H1 (cell line): ENCODE results near the gene SLC25A4. TPM values are rescaled to one million over a fixed set of nuclear protein-coding genes. Genes with fewer than 3 reads are reported as not detected.
A peak's percentile ranks its signal among the peaks of the same experiment; 100 is the strongest.

Experiments used
- CTCF ChIA-PET: fragments of 300-600 bp; sonication (Branson Sonifier 250); formaldehyde crosslinking; loops from one replicate; lab custom pipeline; 2021; ENCODE audit not compliant: partially characterized antibody; lab: Charles Lee
- POLR2A ChIA-PET: fragments of 300-600 bp; sonication (Branson Sonifier 250); formaldehyde crosslinking; loops from one replicate; lab custom pipeline; 2021; ENCODE audit warnings: inconsistent platforms; ENCODE audit not compliant: partially characterized antibody; lab: Charles Lee
- DNase-seq, 2 experiments: peaks; one replicate each; pipeline versions ENCODE4 v3.0.0 to v3.0.0-alpha.2; 2010 to 2022; ENCODE audit warnings: low spot score in 2 of 2, low read depth in 1 of 2, mixed read lengths in 1 of 2
- FAIRE-seq: peaks from 2 replicates; lab custom pipeline; 2011; peaks lifted over from hg19 to GRCh38; lab: Jason Lieb, UNC
- H2AFZ ChIP-seq: 2 replicates; pipeline ENCODE4 v1.8.1; 2012; ENCODE audit warnings: low read length, inconsistent platforms
- H2AK5ac ChIP-seq: 2 replicates; pipeline ENCODE4 v1.6.1; 2013; ENCODE audit warnings: low read depth, low read length
- H2BK120ac ChIP-seq: replicated peaks from 2 replicates; pipeline ENCODE3; 2013; ENCODE audit warnings: low read depth, low read length, inconsistent platforms
- H2BK12ac ChIP-seq: 2 replicates; pipeline ENCODE4 v1.6.1; 2013; ENCODE audit warnings: low read depth, low read length
- H2BK15ac ChIP-seq: 2 replicates; pipeline ENCODE4 v1.6.1; 2013; ENCODE audit warnings: low read length
- H2BK20ac ChIP-seq: 2 replicates; pipeline ENCODE4 v1.6.1; 2013; ENCODE audit warnings: low read length
- H2BK5ac ChIP-seq: 2 replicates; pipeline ENCODE4 v1.6.1; 2013; ENCODE audit warnings: low read depth, low read length
- H3K14ac ChIP-seq: 2 replicates; pipeline ENCODE4 v1.6.1; 2013; ENCODE audit warnings: inconsistent platforms; ENCODE audit not compliant: insufficient read length
- H3K18ac ChIP-seq: 2 replicates; pipeline ENCODE4 v1.6.1; 2013; ENCODE audit warnings: low read length; ENCODE audit errors: extremely low read depth
- H3K23ac ChIP-seq: 2 replicates; pipeline ENCODE4 v1.6.1; 2013; ENCODE audit warnings: inconsistent platforms; ENCODE audit not compliant: insufficient read length
- H3K23me2 ChIP-seq: 2 replicates; pipeline ENCODE4 v1.6.1; 2013; ENCODE audit warnings: low read depth, low read length
- H3K27ac ChIP-seq: 2 replicates; pipeline ENCODE4 v1.6.1; 2011; ENCODE audit warnings: low read depth, low read length, inconsistent platforms
- H3K27me3 ChIP-seq, 4 experiments: replicated peaks in 1 of 4; 1 replicate in 1 of 4; 2 replicates in 3 of 4; pipeline versions ENCODE4 v1.6.1 to v1.8.1; 2011 to 2013; ENCODE audit warnings: low read length in 3 of 4, mild to moderate bottlenecking in 3 of 4, inconsistent platforms in 2 of 4, mixed read lengths in 2 of 4, moderate library complexity in 1 of 4; ENCODE audit not compliant: control insufficient read depth in 3 of 4, insufficient read depth in 3 of 4; ENCODE audit errors: extremely low read depth in 1 of 4
- H3K36me3 ChIP-seq, 4 experiments: 2 replicates each; pipeline versions ENCODE4 v1.6.1 to v1.8.1; 2011 to 2013; ENCODE audit warnings: mild to moderate bottlenecking in 4 of 4, low read length in 3 of 4, moderate library complexity in 2 of 4, control low read depth in 1 of 4, inconsistent platforms in 1 of 4; ENCODE audit not compliant: insufficient read depth in 4 of 4, control insufficient read depth in 2 of 4
- H3K4ac ChIP-seq: replicated peaks from 2 replicates; pipeline ENCODE3; 2013; ENCODE audit warnings: low read length, low read depth, mixed read lengths, inconsistent platforms; ENCODE audit not compliant: insufficient read length
- H3K4me1 ChIP-seq, 4 experiments: replicated peaks in 1 of 4; 1 replicate in 1 of 4; 2 replicates in 3 of 4; pipeline versions ENCODE4 v1.6.1 to v1.8.1; 2011 to 2013; ENCODE audit warnings: low read length in 3 of 4, inconsistent platforms in 2 of 4, mixed read lengths in 1 of 4; ENCODE audit not compliant: insufficient read depth in 4 of 4, control insufficient read depth in 3 of 4
- H3K4me2 ChIP-seq, 2 experiments: 2 replicates each; pipeline versions ENCODE4 v1.6.1 to v1.8.1; 2011 to 2013; ENCODE audit warnings: low read depth in 2 of 2, low read length in 2 of 2, control low read depth in 1 of 2, inconsistent platforms in 1 of 2, mild to moderate bottlenecking in 1 of 2; ENCODE audit not compliant: insufficient read depth in 1 of 2
- H3K4me3 ChIP-seq, 4 experiments: fragments of 200-600, 300-600 bp in 1 of 4; sonication (generic), shearing (Covaris generic), sonication (Bioruptor Twin) in 1 of 4; 2 replicates each; pipeline versions ENCODE4 v1.5.1 to v1.8.1; 2011 to 2016; ENCODE audit warnings: low read length in 4 of 4, low read depth in 3 of 4, control low read depth in 2 of 4, inconsistent platforms in 2 of 4, mild to moderate bottlenecking in 2 of 4, mixed read lengths in 1 of 4, moderate library complexity in 1 of 4; ENCODE audit not compliant: insufficient read depth in 2 of 4; ENCODE audit errors: extremely low read depth in 1 of 4
- H3K56ac ChIP-seq: replicated peaks from 2 replicates; pipeline ENCODE3; 2013; ENCODE audit warnings: low read depth, mild to moderate bottlenecking, mixed read lengths, low read length, inconsistent platforms; ENCODE audit not compliant: insufficient read length
- H3K79me1 ChIP-seq: 2 replicates; pipeline ENCODE4 v1.6.1; 2013; ENCODE audit warnings: low read depth, low read length, control low read depth
- H3K79me2 ChIP-seq, 2 experiments: 2 replicates each; pipeline versions ENCODE4 v1.6.1 to v1.8.1; 2012 to 2013; ENCODE audit warnings: low read length in 2 of 2, mild to moderate bottlenecking in 2 of 2, inconsistent platforms in 1 of 2; ENCODE audit not compliant: insufficient read depth in 2 of 2, control insufficient read depth in 1 of 2
- H3K9ac ChIP-seq, 4 experiments: replicated peaks in 1 of 4; 1 replicate in 1 of 4; 2 replicates in 3 of 4; pipeline versions ENCODE4 v1.6.1 to v1.8.1; 2011 to 2013; ENCODE audit warnings: low read depth in 3 of 4, low read length in 3 of 4, control low read depth in 2 of 4, mild to moderate bottlenecking in 2 of 4, moderate library complexity in 2 of 4, inconsistent platforms in 1 of 4; ENCODE audit errors: extremely low read depth in 1 of 4
- H3K9me3 ChIP-seq, 2 experiments: 2 replicates each; pipeline versions ENCODE4 v1.6.1 to v1.8.1; 2012 to 2013; ENCODE audit warnings: mild to moderate bottlenecking in 2 of 2, moderate library complexity in 2 of 2, control low read depth in 1 of 2, inconsistent platforms in 1 of 2, low read depth in 1 of 2, low read length in 1 of 2, mixed read lengths in 1 of 2; ENCODE audit not compliant: insufficient read depth in 2 of 2
- H4K20me1 ChIP-seq, 2 experiments: replicated peaks in 1 of 2; 2 replicates each; pipeline versions ENCODE3 to v1.8.1; 2011 to 2013; ENCODE audit warnings: inconsistent platforms in 2 of 2, low read length in 2 of 2, mild to moderate bottlenecking in 1 of 2; ENCODE audit not compliant: insufficient read depth in 2 of 2, control insufficient read depth in 1 of 2
- H4K5ac ChIP-seq: 2 replicates; pipeline ENCODE4 v1.6.1; 2013; ENCODE audit warnings: low read length, low read depth, mixed read lengths, inconsistent platforms; ENCODE audit not compliant: insufficient read length
- H4K8ac ChIP-seq: 2 replicates; pipeline ENCODE4 v1.8.0; 2013; ENCODE audit warnings: mild to moderate bottlenecking, moderate library complexity, low read length, inconsistent platforms; ENCODE audit not compliant: insufficient read depth; ENCODE audit errors: extremely low read depth
- H4K91ac ChIP-seq: replicated peaks from 2 replicates; pipeline ENCODE3; 2013; ENCODE audit warnings: low read length, mixed read lengths, inconsistent platforms; ENCODE audit not compliant: insufficient read length
- POLR2AphosphoS5 ChIP-seq: IDR thresholded peaks from 2 replicates; pipeline ENCODE4 v1.6.1; 2011; ENCODE audit warnings: low read depth, low read length
- WGBS, 2 experiments: shearing (Covaris generic) in 1 of 2; methylation state at CpG; one replicate each; pipeline versions ENCODE4 v1.1.6 to v1.1.7; 2013 to 2015; ENCODE audit warnings: low lambda C conversion rate in 2 of 2, mixed read lengths in 2 of 2, inconsistent platforms in 1 of 2, low coverage in 1 of 2, missing lambda C conversion rate in 1 of 2; ENCODE audit not compliant: insufficient replicate concordance in 2 of 2, insufficient coverage in 1 of 2, insufficient read length in 1 of 2; ENCODE audit errors: extremely low coverage in 1 of 2, missing lambda C conversion rate in 1 of 2; 5-methylcytosine and 5-hydroxymethylcytosine counted together
- polyA plus RNA-seq, 7 experiments: library from polyadenylated mRNA; depleted of rRNA in 3 of 7; stranded (reverse) in 5 of 7; unstranded in 2 of 7; fragments of >200 nt in 5 of 7; fragments of 200-250 nt in 2 of 7; gene quantifications; 1 replicate in 5 of 7; 2 replicates in 1 of 7; 4 replicates in 1 of 7; pipeline versions ENCODE4 v1.2.1 to v1.2.3, GENCODE V29; 2011 to 2013; ENCODE audit warnings: missing spikeins in 2 of 7, mixed read lengths in 2 of 7
- total RNA-seq: library from RNA; stranded (reverse); fragmentation: NEBNext Ultra II Directional; extraction: Animal tissue kit (Norgen Biotek cat#: 25700); gene quantifications from 2 replicates; pipeline ENCODE4 v1.2.1, GENCODE V29; 2021
- TF ChIP-seq, protein P1 (sequence below): IDR thresholded peaks from 2 replicates; pipeline ENCODE4 v1.6.1; 2012; ENCODE audit warnings: low read length, inconsistent platforms

Gene SLC25A4
- total and polyA plus RNA-seq, 2 of the 8 experiments (the other 6 are each of a cell fraction or from before 2014, with no cell fraction given), result 41.3 to 42.0 TPM

DNA sequence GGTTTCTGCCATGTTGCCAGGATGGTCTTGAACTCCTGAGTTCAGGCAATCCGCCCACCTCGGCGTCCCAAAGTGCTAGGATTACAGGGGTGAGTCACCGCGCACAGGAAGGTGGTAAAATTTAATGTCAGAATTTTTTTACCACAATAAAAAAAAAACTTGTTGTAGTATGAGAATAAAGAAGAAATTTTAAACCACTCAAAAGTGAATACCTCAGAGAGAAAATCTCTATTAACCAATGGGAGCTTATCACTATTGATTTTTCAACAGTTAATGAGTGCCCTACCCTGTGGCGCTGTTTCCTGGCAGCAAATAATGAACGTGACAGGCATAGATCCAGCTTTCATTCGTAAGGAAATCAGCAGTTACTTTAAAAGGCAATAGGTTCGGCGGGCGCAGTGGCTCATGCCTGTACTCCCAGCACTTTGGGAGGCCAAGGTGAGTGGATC is 32.7 kb upstream of the SLC25A4 start:
- Histone ChIP-seq H3K4me3 (no peak overlapping the region), H2BK20ac (no peak overlapping the region), H3K56ac (no peak overlapping the region), H3K9ac (no peak overlapping the region), H4K91ac (peak overlapping the region; percentile 30), H3K4ac (no peak overlapping the region), H4K20me1 (no peaks in the 10 kb centered on the region), H3K79me1 (no peaks in the 10 kb centered on the region), H4K5ac (peak overlapping the region; percentile 22), H3K36me3 (no peaks in the 10 kb centered on the region), H3K23ac (no peak overlapping the region), H2AK5ac (peak overlapping the region; percentile 44; the same call in 1 of the 2 replicates), H3K18ac (peak overlapping the region; percentile 66; the same call in 1 of the 2 replicates), H2BK15ac (no peak overlapping the region), H3K9me3 (no peaks in the 10 kb centered on the region), H3K79me2 (no peaks in the 10 kb centered on the region), H3K27ac (no peak overlapping the region), H3K4me2 (peak overlapping the region in 1 of 2 experiments; percentile 30; a peak in 1 of 4 replicates), H3K4me1 (peaks cover 6 to 26% (median 13%) of the 10 kb centered on the region in 4 experiments), H2BK120ac (no peak overlapping the region), H4K8ac (no peak overlapping the region; the same call in 1 of the 2 replicates), H2AFZ (no peak overlapping the region), H3K27me3 (no peaks in the 10 kb centered on the region), H3K23me2 (no peaks in the 10 kb centered on the region; the same call in 1 of the 2 replicates), H3K14ac (no peak overlapping the region), H2BK12ac (0 out of 2 replicates have a peak overlapping the region, but pooled peaks have one; percentile 50), H2BK5ac (peak overlapping the region; percentile 88; the same call in 1 of the 2 replicates)
- DNase-seq (no peak), FAIRE-seq (no peak)
- no peak for TF ChIP-seq POLR2AphosphoS5
- TF ChIP-seq, protein P1, sequence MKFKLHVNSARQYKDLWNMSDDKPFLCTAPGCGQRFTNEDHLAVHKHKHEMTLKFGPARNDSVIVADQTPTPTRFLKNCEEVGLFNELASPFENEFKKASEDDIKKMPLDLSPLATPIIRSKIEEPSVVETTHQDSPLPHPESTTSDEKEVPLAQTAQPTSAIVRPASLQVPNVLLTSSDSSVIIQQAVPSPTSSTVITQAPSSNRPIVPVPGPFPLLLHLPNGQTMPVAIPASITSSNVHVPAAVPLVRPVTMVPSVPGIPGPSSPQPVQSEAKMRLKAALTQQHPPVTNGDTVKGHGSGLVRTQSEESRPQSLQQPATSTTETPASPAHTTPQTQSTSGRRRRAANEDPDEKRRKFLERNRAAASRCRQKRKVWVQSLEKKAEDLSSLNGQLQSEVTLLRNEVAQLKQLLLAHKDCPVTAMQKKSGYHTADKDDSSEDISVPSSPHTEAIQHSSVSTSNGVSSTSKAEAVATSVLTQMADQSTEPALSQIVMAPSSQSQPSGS, result no peak
- POLR2A ChIA-PET, result interaction anchor here (0.6 to 2.5 kb wide), 3 partner anchors 12 to 101 kb away, joined by 3 to 9 read pairs (median 3); no protein-coding TSS in a partner anchor
- WGBS, 2 experiments, result 84% methylated on average over 11 of the region's 11 CpGs; no CpG with 5 or more reads in 1 of the 2 experiments
- CTCF ChIA-PET, result interaction anchor here (0.5 to 1.1 kb wide), 6 partner anchors 13 to 103 kb away, joined by 3 to 4 read pairs (median 3); no protein-coding TSS in a partner anchor
